GM12878 (cell line): ENCODE results near the gene TTC17. TPM values are rescaled to one million over a fixed set of nuclear protein-coding genes. Genes with fewer than 3 reads are reported as not detected.

Source experiments
- ATF2 ChIP-seq: IDR thresholded peaks from 2 replicates; pipeline ENCODE4 v1.6.1; 2012; ENCODE audit warnings: low read length, inconsistent platforms
- ATF3 ChIP-seq: IDR thresholded peaks from 2 replicates; pipeline ENCODE4 v1.6.1; 2011; ENCODE audit warnings: low read depth, mild to moderate bottlenecking, low read length, moderate library complexity, borderline replicate concordance; ENCODE audit errors: extremely low read depth
- ATF7 ChIP-seq: fragments of 450-650 bp; IDR thresholded peaks from 2 replicates; pipeline ENCODE4 v1.6.1; 2016; ENCODE audit warnings: low read depth, mild to moderate bottlenecking
- CEBPB ChIP-seq, 2 experiments: fragments of 150-350 bp in 1 of 2; IDR thresholded peaks; 2 replicates each; pipeline ENCODE4 v1.6.1; 2012 to 2014; ENCODE audit warnings: low read depth in 2 of 2, low read length in 2 of 2, borderline replicate concordance in 1 of 2, inconsistent platforms in 1 of 2
- HCFC1 ChIP-seq: fragments of 150-350 bp; IDR thresholded peaks from 2 replicates; pipeline ENCODE4 v1.6.1; 2014; ENCODE audit warnings: low read length
- HDGF ChIP-seq: fragments of 450-650 bp; IDR thresholded peaks from 2 replicates; pipeline ENCODE4 v1.6.1; 2016; ENCODE audit warnings: antibody characterized with exemption
- IKZF1 ChIP-seq: fragments of 450-650 bp; conservative IDR thresholded peaks from 2 replicates; pipeline ENCODE4 v1.6.1; 2017; ENCODE audit warnings: antibody characterized with exemption, mild to moderate bottlenecking
- MEF2A ChIP-seq: IDR thresholded peaks from 2 replicates; pipeline ENCODE4 v1.6.1; 2011; ENCODE audit warnings: low read depth, mild to moderate bottlenecking, low read length, moderate library complexity; ENCODE audit not compliant: insufficient read depth
- MTA2 ChIP-seq: fragments of 450-650 bp; IDR thresholded peaks from 2 replicates; pipeline ENCODE4 v1.6.1; 2016; ENCODE audit warnings: low read depth, mild to moderate bottlenecking, moderate library complexity
- NFIC ChIP-seq: IDR thresholded peaks from 2 replicates; pipeline ENCODE4 v1.6.1; 2012; ENCODE audit warnings: low read depth, mild to moderate bottlenecking, inconsistent platforms, low read length, moderate library complexity
- NKRF ChIP-seq: fragments of 450-650 bp; conservative IDR thresholded peaks from 2 replicates; pipeline ENCODE4 v1.6.1; 2017; ENCODE audit warnings: mild to moderate bottlenecking, moderate library complexity
- REST ChIP-seq: IDR thresholded peaks from 2 replicates; pipeline ENCODE4 v1.6.1; 2012; ENCODE audit warnings: mild to moderate bottlenecking, low read depth, low read length
- SIN3A ChIP-seq: IDR thresholded peaks from 2 replicates; pipeline ENCODE4 v1.6.1; 2012; ENCODE audit warnings: low read depth, low read length, improper control_type of control experiment
- SRF ChIP-seq, 2 experiments: IDR thresholded peaks; 2 replicates each; pipeline ENCODE4 v1.6.1; 2011; ENCODE audit warnings: low read depth in 2 of 2, low read length in 2 of 2, mild to moderate bottlenecking in 1 of 2, moderate library complexity in 1 of 2
- ZNF384 ChIP-seq: IDR thresholded peaks from 2 replicates; pipeline ENCODE4 v1.6.1; 2012; ENCODE audit warnings: low read depth, mild to moderate bottlenecking, low read length, improper control_type of control experiment, borderline replicate concordance
- ZNF622 ChIP-seq: fragments of 450-650 bp; IDR thresholded peaks from 2 replicates; pipeline ENCODE4 v1.6.1; 2017; ENCODE audit warnings: mild to moderate bottlenecking, inconsistent platforms
- ZNF687 ChIP-seq: fragments of 450-650 bp; IDR thresholded peaks from 2 replicates; pipeline ENCODE4 v1.6.1; 2017; ENCODE audit warnings: mild to moderate bottlenecking, moderate library complexity
- ZZZ3 ChIP-seq: IDR thresholded peaks from 2 replicates; pipeline ENCODE4 v1.6.1; 2011; ENCODE audit warnings: low read depth; ENCODE audit not compliant: control insufficient read depth, insufficient read length
- polyA plus RNA-seq, 11 experiments: library from polyadenylated mRNA; depleted of rRNA in 4 of 11; unstranded in 6 of 11; stranded (reverse) in 5 of 11; fragments of >200 nt; fragmentation: Nextera tagmentation in 4 of 11; fragmentation: Illumina TruSeq in 1 of 11; extraction: Ambion mirVana in 4 of 11; extraction: Trizol in 1 of 11; gene quantifications; 1 replicate in 1 of 11; 2 replicates in 10 of 11; pipeline versions ENCODE4 v1.2.1 to v1.2.3, GENCODE V29; 2011 to 2016; ENCODE audit warnings: inconsistent platforms in 2 of 11, missing spikeins in 2 of 11, low read depth in 1 of 11
- total RNA-seq, 4 experiments: library from RNA; depleted of rRNA in 3 of 4; stranded (reverse); fragments of >200 nt in 3 of 4; fragmentation: Illumina TruSeq in 1 of 4; extraction: Trizol in 1 of 4; gene quantifications; 2 replicates each; pipeline versions ENCODE4 v1.2.1 to v1.2.3, GENCODE V29; 2013 to 2021

Gene TTC17
- total and polyA plus RNA-seq, 10 of the 15 experiments (the other 5 are each of a cell fraction or from before 2014, with no cell fraction given) = 15.9 to 116 (median 41.5) TPM

GRCh38 chr11:43358801-43359421, at the start of gene TTC17 (continued):
- peak; percentile 35; the same call in 1 of the 2 replicates for TF ChIP-seq REST
- no peak for TF ChIP-seq ZNF384
- TF ChIP-seq NFIC = no peak
- TF ChIP-seq MEF2A = no peak
- no peak; the same call in 1 of the 2 replicates for TF ChIP-seq SIN3A
- no peak for TF ChIP-seq ZNF622
- TF ChIP-seq ZNF687 = no peak; the same call in 1 of the 2 replicates
- peak; percentile 86 for TF ChIP-seq IKZF1
- no peak for TF ChIP-seq CEBPB (IDR thresholded peaks at IDR 0.05; ENCODE audit: borderline replicate concordance in 1 of 2, low read depth in 2 of 2, low read length in 2 of 2)
- TF ChIP-seq NKRF = peak; percentile 63
- TF ChIP-seq SRF (IDR thresholded peaks at IDR 0.05; ENCODE audit: low read depth in 2 of 2, low read length in 2 of 2) = 0 out of 4 replicates have a peak, but pooled peaks of 1 of the 2 experiments have one; percentile 41
- TF ChIP-seq HCFC1 = peak; percentile 71
- TF ChIP-seq HDGF = peak; percentile 84; the same call in 1 of the 2 replicates
- no peak for TF ChIP-seq ATF3
- peak; percentile 56; the same call in 1 of the 2 replicates for TF ChIP-seq MTA2
- no peak for TF ChIP-seq ZZZ3
- no peak for TF ChIP-seq ATF7
- TF ChIP-seq ATF2 = no peak
